Activated naive CD4-positive, alpha-beta T cell (primary cell): ENCODE measurements around the gene TNFRSF19.

ENCODE experiments used
- DNase-seq, 4 experiments: peaks; one replicate each; lab custom pipeline; 2025; lab: John Stamatoyannopoulos, UW

Gene TNFRSF19

DNA sequence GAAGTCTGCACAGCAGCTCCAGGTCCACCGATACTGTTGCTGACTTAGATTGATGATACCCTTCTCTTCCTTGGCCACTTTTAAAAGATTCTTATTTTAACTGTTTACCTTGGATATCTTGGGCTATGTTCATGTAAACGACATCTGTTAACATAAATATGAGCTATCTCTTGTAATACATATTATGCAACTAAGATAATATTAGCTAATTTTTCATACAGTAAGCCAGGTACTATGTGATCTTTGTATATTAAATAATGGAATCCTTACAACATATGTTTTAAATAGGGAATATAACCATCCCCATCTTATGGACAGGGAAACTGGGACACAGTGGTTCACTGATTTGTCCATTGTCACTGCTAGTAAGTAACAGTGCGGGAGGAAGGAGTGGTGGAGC, 37.9 kb downstream of the TNFRSF19 start:
- DNase-seq, result no peak

DNA sequence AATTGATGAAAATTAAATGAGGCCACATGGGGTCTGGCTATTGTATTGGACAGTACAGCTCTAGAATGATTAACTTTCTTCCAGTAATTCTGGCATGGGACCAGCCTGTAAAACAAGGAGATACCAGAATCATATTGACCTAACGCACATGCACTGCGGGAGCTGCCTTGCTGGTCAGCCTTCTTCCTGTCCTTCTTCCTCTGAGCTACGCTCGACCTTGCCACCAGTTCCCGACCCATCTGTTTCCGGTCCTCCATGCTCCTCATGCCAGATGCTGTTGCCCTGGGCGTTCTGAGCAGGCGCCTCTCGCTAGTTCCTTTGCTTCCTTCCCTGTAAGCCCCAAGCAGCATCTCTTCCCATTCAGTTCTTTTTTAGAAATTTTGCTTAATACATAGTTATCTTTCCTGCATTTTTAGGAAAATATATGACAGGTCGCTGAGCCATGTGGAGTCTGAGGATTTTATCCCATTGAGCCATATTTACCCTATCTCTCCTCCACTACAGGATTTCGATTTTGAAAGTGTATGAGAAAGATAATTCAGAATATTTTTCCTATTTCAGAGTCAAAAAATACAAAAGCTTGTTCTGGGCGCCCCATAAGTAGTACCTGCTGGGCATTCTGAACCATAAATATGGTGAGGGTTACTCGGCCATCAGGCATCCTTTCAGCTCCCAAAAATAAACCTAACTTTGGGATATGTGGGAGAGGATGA, 38.6 kb downstream of the TNFRSF19 start:
- no peak for DNase-seq

DNA sequence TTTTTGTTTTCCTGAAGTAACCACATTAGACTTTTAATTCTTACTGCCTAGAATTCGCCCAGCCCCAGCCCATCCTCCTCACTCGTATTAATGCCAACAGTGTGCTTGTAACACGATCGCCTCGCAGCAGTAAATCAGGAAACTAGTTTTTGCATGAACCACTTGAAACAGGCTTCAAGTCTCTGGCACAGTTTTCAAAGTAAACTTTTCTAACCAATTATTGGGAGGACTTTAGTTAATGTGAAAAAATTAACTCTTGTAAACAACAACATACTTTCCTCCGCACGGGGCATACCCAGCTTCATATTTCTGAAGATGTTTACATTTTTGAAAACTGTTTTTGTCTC, 39.2 kb downstream of the TNFRSF19 start:
- no peak for DNase-seq

DNA sequence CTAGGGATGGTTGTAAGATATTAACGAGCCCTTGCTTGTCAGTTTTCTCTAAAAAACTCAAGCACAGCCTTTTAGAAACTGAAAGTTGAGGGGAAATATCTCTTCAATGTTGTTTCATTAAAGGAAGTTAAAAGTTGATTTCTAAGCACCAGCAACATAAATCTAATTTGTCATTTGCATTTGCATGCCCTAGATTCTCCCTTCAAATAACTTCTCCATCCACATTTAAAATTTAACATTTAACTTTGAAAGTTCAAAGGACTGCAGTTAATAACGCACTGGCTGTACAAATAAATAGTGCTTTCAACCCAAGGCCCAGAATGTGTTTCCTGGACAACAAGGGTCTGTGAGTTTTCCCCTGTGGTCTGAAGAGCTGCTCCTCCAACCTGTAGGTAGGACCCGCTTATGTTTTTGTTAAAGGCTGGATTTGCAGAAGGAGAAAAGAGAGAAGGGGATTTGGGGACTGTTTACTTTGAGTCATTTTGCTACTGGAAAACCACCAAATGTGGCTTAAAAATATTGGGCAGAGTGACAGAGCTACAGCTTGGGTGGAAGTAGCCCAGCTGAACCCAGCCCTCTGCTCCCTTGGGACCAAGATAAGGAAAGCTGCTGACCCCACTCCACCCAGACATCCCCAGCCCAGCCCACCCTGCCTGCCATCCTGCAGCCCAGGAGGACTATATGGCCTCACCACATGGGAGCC, 39.8 kb downstream of the TNFRSF19 start:
- no peak for DNase-seq

DNA sequence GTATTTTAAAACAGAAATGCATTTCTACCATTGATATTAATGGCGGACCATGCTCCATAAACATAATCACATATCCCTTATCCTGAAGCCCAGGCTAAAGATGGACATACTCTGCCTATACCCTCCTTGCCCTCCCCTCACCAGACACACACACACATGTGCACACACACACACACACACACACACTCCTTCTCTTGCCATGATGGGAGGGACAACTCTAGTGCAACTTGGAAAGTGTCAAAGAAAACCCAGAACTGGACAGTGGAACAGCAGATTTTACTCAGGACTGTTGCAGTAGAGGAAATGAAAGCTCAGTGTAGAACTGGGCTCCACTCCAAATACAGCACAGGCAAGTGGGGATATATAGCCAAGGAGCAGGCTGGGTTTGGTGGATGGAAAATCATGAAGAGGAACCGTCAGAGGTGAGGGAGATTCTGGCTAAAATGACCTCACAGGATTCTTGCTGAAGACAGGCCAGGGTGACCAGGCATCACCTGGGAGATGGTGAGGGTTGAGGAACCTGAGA, 40.8 kb downstream of the TNFRSF19 start:
- no peak for DNase-seq

DNA sequence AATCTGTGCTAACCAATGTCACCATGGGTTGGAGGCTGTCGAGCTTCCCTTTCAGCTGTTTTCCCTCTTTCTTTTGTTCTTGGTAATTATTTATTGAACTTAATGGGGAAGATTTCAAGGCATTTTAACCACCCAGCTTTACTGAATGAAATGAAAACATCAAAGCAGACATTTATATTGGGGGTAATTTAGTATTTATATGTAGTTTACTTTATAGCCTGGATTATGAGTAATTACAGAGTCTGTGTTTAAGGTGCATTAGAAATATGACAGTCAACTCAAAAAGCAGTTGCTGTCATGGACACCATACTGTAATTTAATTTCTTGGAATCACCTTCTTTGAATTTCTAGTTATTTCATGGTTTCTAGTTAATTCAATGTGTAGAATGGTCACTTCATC, 42.0 kb downstream of the TNFRSF19 start:
- no peak for DNase-seq

DNA sequence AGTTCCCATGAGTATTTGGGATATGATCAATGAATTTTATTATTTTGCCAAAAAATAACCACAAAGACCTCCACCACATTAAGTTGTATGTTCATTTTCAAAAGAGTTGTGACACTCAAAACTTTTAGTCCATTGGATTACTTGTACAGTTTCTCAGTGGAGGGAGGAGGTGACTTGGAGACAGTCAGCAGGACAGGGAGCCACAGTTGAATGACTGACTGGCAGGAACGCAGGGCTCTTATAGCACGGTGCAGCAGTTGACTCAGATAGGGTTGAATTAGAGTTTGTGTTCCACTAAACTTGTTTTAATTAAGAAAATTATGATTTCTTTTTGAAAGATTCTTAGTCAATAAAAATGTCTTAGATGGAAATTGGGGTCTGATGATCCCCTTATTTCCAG, 42.5 kb downstream of the TNFRSF19 start:
- no peak for DNase-seq

DNA sequence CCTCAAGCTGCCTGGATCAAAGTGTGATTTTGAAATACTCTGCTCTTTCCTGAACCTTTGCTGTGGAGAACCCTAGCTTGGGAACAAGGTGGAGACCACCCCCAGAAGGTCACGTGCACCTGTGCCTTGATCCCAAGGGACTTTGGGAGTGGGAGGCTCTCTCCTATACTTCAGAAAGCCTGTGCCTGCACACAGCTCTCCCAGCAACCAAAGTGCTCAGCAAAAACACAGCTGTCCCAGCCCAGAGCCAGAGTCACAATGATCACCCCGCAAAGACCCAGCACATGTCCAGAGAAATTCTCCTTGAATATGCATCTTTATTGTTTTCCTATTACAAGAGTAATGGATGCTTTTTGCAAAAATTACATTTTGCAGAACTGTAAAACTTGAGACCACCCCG, 43.4 kb downstream of the TNFRSF19 start:
- DNase-seq, result no peak

DNA sequence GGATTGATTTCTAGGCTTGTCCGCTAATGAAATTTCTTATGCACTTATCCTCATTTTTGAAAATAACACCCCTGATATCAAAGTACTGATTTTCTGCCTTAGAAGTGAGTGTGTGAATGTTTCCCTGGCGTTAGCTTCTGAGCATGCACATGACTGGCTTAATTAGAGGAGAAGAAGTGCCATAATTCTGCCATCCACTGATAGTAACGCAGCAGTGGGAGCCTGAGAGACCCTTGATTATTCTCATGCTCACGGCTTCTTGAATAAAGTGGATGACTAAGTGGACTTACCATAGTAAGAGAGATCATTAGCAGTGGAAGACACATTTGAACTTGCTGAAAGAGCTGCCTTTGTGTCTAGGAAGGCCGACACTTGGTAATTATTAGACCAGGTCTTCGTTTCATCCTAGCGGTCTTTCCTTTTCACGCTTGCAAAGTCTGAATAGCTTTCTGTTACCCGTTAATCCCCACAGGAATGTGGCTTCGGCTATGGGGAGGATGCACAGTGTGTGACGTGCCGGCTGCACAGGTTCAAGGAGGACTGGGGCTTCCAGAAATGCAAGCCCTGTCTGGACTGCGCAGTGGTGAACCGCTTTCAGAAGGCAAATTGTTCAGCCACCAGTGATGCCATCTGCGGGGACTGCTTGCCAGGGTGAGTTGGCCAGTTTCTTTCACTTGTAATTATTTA, 45.3 kb downstream of the TNFRSF19 start:
- DNase-seq, result no peak

DNA sequence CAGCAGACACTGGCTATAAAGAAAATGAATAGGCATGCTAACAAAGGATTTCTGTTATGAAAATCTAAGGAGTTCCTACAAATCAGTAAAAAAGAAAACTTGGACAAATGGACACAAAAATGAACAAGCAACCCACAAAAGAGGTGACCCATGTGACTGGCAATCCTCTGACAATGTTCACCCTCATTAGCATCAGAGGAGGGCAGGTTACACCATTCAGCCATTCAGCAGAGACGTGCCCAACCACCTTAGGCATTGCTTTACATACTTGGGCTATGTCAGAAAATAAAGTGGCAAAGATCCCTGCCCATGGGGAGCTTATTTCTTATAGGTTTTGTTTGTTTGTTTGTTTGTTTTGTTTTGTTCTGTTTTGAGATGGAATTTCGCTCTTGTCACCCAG, 46.0 kb downstream of the TNFRSF19 start:
- DNase-seq, result no peak

DNA sequence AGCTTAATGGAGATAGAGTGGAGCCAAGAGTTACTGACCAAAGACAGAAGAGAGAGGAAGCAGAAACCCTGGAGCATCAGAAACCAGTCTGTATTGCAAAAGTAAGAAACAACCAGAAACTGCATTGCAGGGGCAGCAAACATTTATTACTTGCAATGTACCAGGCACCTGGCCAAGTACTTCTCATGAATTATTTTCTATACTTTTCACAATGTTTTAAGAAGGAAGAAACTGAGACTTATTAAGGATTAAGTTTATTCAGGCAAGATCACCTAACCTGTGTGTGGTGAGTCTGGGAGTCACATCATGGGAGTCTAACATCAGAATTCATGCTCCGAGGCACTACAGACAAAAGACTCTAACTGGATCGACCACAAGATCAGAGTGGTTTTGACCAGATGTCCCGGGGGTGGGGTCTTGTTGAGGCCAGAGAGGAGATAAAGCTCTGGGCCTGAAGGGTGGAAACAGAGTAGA, 47.4 kb downstream of the TNFRSF19 start:
- DNase-seq, result no peak

DNA sequence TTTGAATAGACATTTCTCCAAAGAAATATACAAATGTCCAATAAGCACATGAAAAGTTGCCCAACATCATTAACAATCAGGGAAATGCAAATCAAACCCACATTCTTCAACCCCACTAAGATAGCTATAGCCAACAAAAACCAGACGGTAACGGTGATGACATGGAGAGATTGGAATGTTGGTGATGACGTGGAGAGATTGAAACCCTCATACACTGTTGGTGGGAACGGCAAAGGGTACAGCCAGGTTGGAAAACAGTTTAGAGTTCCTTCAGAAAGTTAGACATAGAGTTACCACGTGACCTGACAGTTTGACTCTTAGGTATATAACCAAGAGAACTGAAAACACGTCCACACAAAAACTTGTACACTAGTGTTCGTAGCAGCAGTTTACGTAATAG, 48.1 kb downstream of the TNFRSF19 start:
- DNase-seq, result no peak

DNA sequence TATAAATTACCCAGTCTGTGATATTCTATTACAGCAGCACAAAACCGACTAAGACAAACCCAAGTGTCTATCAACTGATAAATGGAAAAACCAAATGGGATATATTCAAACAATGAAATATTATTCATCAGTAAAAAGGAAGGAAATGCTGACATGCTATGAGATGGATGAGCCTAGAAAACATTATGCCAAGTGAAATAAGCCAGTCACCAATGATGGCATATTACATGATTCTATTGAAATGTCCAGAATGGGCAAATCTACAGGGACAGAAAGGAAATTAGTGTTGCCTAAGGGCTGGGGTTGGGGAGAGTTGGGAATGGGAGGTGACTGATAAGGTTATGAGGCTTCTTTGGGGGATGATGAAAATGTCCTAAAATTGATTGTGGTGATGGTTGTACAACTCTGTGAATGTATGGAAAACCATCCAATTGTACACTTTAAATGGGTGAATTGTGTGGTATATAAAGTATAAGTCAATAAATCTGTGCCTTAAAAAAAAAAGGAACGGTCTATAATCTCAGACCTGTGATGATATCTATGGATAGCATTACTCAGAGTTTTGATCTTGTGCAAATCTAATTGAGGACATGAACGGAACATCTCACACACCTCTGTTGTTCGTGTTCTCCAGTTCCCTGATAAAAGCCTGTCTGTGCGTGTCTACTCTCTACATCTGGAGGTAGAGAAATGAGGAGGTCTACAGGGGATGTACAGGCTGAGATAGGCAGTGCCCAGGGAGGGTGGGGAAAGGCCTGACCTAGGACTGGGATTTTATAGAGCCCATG, 49.0 kb downstream of the TNFRSF19 start:
- no peak for DNase-seq

DNA sequence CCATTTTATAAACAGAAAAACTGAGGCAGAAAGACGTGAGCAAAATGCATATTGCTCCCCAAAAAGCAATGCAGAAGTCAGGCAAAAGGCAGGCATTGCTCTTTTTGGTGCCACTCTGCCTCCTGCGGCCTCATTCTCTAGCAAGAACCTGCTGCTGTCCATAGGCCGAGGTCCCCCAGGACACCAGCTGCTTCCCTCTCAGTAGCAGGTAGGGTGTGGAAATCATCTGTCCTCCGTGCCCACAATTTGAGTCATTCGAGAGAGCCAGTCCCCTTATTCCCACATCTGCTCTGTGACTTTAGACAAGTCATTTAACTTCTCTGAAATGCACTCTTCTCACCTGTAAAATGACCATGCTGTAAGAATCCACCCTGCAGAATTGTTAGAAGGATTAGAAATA, 50.0 kb downstream of the TNFRSF19 start:
- DNase-seq, result no peak

DNA sequence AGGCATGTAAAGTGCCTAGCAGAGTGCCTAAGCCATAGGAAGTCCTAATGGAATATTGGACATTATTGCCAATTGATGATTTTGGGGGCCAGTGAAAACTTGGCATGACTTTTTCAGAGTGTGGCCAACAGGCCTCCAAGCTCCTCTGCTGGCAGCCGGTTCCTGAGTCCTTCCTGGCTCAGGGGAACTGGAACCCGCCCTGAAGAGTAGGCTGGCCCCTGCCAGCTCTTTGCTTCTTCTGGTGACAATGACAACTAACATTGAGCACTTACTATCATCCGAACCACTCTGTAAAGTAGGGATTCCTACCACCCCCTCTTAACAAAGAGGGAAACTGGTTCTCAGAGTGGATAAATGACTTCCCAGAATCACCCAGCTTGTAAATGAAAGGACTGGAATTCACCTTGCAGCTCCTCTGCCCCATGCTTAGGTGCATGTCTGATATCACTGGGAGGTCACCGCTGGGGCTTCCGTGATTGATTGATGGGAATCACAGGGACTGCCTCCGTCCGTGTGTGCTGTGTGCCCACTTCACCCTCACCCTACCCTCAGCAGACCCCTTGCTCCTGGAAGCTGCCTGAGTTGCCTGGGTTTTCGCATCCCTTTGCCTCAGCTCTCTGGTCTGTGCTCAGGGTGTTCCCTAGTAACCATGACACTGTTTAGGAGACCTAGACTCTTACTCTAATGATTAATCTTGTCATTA, 50.6 kb downstream of the TNFRSF19 start:
- no peak for DNase-seq

DNA sequence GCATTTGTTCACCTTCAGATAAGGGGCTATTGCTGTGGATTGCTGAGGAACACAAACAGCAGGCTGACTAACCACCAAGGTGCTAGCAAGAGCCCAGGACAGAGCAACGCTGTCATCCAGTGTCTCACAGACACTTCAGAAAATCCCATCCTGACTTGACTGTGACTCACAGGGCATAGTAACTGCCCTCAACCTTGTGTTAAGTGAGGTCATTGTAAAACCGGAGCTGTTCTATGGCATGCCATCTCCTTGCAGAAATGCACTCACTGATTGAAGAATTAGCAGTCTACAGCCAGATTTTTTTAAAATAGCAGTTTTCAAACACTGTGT, 51.1 kb downstream of the TNFRSF19 start:
- no peak for DNase-seq

DNA sequence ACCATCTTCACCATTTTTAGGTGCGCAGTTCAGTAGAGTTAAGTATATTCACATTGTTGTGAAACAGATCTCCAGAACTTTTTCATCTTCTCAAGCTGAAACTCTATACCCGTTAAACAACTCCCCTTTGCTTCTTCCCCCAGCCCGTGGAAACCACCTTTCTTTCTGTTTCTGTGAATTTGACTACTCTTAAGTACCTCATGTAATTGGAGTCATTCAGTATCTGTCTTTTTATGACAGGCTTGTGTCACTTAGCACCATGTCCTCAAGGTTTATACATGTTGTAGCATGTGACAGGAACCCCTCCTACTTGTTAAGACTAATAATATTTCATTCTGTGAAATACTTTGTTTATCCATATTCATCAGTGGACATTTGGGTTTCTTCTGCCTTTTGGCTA, 52.8 kb downstream of the TNFRSF19 start:
- no peak for DNase-seq

DNA sequence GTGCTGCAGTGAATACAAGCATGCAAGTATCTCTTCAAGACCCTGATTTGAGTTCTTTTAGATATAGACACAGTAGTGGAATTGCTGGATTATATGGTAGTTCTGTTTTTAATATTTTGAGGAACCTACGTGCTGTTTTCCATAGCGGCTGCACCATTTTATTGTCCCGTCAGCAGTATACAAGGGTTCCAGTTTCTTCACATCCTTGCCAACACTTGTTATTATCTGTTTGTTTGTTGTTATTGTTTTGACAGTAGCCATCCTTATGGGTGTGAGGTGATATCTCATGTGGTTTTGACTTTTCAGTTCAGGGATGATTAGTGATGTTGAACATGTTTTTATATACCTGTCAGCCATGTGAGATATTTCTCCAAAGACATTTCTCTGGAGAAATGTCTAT, 53.2 kb downstream of the TNFRSF19 start:
- no peak for DNase-seq

DNA sequence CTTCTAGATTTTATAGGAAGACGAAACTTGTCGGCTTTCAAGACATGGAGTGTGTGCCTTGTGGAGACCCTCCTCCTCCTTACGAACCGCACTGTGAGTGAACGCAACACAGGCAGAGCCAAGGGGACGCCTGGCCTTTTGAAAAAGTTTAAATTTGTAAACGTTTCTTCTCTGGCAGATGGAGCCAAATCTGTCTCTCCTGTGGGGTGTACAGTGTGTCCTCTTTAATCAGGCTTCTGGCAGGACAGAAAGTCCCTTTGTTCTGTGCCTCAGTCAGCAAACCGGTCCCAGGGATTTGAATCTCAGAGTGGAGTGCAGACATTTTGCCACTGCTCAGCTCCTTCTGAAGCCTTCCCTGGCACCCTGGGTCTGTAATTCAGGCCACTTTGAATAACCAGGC, 56.5 kb downstream of the TNFRSF19 start:
- no peak for DNase-seq

DNA sequence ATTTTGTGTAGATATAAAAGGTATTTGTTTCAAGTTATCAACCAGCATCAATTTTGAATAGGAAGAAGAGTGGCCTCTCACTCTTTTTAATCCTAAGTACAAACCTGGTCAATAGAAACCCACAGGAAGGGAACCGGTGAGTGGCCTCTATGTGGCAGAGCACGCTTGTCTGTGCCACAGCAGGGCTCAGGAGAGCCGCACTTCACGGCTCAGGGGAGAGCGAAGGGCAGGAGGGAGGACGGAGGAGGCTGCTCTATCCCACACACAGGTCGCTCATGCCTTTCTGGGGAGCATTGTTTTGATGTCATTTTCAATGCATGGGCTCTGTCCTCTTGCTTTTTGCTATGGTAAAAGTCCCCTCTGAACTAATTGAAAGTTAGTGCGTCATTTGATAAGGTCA, 57.2 kb downstream of the TNFRSF19 start:
- DNase-seq, result no peak

DNA sequence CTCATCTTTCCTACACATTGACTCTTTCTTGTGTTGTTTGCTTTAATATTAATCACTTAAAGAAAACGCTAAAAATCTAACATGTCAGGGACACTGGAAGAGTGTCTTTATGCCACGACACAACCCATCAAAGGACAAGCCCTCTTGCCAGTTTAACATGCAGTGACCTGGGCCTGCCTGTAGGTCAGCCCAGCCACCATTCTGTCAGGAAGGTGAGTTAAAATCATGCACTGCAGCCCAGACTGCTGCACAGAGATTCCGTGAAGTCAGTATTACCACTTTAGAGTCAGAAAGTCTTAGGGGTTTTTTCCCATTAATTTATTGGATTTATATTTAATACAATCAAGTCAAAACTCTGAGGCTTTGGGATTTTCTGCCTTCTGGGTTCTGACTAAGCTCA, 58.0 kb downstream of the TNFRSF19 start:
- DNase-seq, result no peak
